Bone marrow (tissue), 2 donors: ENCODE data around the gene UBASH3A.

Source experiments
- DNase-seq, 2 donors: peaks; one replicate each; lab custom pipeline; 2025; lab: John Stamatoyannopoulos, UW

UBASH3A gene

GRCh38 chr21:42411891-42412635 is 8.4 kb downstream of the UBASH3A start:
- no peak for DNase-seq

GRCh38 chr21:42412636-42412933 is 8.9 kb downstream of the UBASH3A start:
- no peak for DNase-seq

DNA sequence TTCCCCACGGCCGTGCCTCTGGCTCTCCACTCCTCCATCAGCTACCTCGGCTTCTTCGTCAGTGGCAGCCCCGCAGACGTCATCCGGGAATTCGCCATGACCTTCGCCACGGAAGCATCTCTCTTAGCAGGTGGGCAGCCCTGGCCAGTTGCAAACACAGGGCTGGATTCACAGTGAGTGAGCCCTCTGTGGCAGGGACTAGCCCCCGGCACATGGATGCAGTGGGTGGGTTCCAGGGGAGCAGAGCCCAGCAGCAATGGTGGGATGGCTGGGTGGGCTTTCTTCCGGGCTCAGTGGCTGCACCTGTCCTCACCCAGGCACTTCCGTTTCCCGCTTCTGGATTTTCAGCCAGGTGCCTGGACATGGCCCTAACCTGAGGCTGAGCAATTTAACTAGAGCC is 9.4 kb downstream of the UBASH3A start:
- DNase-seq: no peak

GRCh38 chr21:42413500-42413899 is 9.8 kb downstream of the UBASH3A start:
- DNase-seq: no peak

GRCh38 chr21:42414066-42414465 is 10.4 kb downstream of the UBASH3A start:
- DNase-seq: no peak

DNA sequence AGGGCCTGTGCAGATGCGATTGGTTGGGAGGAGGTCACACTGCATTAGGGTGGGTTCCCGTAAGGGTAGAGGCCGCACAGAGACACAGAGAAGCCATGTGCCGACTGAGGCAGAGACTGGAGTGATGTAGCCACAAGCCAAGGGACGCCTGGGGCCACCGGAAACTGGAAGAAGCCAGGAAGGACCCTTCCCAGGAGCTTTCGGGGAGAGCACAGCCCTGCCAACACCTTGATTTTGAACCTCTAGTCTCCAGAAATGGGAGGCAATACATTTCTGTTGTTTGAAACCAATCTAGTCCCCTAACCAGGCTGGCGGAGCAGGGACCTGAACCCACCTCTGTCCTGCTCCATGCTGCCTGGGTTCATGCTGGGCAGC is 10.8 kb downstream of the UBASH3A start:
- DNase-seq: no peak

DNA sequence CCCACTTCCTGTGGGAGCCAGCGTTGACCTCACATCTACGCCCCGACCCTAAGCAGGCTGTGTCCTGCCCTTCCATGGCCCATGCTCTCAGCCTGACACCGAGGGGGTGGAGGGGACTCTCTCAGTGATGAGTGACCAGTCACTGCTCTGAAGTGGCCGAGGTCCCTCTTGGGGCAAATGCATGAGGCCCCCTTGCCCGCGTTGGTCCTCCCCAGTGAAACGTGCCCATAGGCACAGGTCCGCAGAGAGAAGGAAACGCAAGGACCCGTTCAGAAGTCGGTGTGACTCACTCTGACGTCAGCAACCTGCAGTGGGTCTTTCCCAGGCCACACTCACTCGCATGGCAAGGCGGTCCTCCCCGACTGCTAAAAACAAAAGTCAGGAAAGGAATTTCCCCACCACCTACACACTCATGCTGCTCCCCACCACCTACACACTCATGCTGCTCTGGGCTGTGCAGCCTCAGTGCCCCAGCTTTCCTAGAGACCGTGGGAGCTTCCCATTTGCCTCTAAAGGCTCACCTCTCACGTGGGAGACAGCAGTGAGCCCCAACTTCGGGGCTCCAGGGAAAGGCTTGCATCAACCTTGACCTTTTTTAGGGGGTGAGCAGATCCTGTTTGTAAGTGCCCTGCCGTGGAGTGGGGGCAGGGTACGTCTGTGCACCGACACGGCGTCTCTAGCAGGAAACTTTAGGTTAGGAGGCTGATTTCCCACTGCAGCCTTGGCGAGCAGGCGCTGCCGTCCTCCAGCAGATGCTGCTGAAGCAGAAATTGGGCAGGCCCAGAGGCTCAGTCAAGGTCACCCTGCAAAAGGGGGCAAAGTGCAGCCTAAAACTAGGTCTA is 11.4 kb downstream of the UBASH3A start:
- DNase-seq: no peak

DNA sequence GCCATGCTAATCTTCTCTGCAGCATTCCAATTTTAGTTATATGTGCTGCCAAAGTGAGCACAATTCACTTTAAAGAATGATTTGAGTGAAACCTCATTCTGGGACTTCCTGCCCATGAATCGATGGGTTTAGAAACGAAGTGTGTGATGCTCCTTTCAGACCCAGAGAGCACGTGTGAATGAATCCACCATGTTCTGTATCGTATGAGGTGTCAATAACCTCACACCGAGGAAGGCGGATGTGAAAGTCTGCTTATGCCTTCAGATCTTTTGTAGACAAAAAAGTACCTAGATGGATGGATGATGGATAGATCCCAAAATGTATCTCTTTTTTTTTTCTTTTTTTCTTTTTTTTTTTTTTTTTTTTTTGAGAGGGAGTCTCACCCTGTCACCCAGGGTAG is 13.8 kb downstream of the UBASH3A start:
- no peak for DNase-seq

DNA sequence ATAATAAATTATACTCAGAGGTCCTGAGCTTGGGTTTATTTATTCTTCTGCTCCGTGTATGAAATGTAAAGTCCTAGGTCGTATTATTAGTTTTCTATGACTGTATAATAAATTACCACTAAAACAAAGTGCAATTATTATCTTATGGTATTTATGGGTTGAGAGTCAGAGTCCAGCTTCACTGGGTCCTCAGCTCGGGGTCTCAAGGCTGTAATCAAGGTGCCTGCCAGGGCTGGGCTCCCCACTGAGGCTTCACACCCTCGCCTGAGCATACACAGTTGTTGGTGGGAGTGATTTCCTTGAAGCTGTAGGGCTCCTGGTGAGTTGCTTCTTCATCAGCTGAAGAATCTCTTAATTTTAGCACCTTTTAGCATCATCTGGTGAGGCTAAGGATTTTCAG is 15.2 kb downstream of the UBASH3A start:
- DNase-seq: no peak

DNA sequence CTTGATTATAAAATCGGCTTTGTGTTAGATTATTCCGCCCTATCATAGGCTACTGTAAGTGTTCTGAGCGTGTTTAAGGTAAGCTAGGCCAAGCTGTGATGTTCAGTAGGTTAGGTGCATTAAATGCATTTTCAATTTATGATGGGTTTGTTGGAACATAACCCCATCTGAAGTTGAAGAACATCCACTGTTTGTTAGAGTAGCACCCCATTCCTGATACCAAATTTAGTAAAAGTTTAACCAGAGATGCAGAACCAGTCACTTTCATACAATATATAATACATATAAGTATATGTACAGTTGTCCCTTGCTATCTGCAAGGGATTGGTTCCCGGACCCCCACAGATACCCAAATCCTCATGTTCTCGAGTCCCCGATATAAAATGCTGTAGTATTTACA is 16.1 kb downstream of the UBASH3A start:
- no peak for DNase-seq

- DNase-seq: no peak
These were observed 17.5 kb downstream of the UBASH3A start for GRCh38 chr21:42421018-42421793.

DNA sequence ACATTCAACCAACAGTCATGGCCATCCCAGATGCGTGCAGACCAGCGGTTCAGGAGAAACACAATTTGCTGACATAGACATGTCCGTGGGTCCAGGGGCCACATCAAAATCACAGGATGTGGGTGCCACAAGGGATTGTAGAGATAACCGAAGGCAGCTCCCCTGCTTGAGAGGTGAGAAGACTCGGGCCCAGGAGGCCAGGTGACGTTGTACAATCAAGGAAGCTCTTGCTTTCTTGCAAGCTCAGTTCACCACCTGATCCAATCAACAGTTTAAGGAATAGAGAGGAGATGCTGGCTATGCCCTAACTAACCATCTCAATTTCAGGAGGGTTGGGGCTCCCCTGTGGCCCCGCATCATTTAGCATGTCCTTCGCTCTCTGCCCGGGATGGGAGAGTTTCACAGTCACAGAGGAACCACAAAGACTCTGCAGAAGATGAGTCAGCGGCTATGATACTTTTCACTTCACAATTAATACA is 19.5 kb downstream of the UBASH3A start:
- no peak for DNase-seq

DNA sequence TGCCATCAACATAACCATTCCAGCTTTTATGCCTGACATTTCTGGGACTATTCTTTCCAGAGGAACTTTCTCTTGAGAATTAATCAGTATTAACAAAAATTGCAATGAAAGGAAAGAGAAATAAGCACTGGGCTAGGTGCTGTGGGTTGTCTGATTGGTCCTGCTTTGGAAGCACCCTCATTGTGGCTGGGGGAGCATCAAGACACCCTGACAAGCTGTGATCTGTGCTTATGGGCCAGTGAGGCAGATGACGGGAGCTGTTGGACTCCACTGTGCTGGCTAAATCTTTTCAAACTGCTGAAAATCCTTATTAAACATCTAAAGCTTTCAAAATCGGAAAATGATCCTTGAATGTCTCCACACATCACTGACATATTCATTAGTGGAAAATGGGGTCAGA is 20.0 kb downstream of the UBASH3A start:
- DNase-seq: no peak

DNA sequence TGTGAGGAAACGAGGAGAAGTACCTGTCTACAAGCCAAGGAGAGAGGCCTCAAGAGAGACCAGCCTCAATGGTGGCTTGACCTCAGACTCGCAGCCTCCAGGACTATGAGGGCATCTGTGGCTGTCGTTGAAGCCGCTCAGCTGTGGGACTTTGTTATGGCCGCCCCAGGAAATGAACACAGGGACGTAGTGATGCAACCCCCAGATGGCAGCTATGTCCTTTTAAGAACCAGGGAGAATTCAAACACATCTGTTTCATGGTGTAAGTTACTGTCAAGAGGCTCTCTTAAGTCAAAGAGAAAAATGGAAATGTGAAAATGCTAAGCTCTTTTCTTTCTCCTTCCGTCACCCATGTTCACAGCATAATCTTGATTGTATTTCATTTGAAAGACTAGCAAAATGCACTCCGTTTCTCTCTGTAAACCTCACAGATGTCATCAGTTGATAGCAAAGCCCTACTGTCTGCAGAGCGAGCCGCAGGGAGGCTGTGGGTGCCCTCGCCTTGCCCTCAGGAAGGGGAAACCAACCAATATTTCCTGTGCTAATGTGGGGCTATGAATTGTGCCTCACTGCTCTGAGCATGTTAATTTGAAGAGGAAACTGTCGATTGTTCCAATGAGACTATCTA is 21.3 kb downstream of the UBASH3A start:
- peak in 1 of 2 donors; percentile 76 for DNase-seq

DNA sequence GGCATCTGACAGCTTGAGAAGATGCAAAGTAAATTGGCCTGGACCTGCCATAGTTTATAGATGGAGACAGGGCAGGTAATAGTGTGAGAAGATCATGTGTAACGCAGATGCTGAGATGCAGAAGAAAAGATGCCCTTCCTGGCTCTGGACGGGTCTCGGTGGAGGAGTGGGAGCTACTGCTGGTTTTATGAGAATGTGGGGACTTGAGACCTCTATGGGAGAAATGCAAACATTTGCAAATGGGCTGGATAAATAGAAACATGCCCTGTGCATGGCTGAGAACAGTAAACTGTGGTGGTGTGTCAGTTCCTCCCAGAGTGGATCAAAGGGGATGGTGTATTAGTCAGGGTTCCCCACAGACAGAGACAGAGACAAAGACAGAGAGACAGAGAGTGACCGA is 21.9 kb downstream of the UBASH3A start:
- DNase-seq: no peak

DNA sequence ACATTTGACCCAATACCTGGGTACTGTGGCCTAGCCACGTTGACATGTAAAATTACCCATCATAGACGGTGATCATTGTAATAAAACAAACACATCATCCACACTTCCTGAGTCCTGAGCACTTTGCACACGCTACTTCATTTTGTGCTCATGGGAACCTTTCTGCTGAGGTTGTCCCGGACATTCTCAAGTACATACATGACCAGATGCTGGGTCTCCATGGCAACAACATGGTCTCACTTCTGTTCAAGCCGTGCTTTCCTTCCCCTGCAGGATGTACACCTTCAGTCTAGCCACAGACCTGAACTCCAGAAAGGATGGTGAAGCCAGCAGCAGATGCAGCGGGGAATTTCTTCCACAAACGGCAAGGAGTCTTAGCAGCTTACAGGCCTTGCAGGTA is 22.7 kb downstream of the UBASH3A start:
- no peak for DNase-seq

- DNase-seq: no peak
These were observed 23.3 kb downstream of the UBASH3A start for GRCh38 chr21:42426876-42427480.

GRCh38 chr21:42427809-42428419 is 24.2 kb downstream of the UBASH3A start:
- no peak for DNase-seq

DNA sequence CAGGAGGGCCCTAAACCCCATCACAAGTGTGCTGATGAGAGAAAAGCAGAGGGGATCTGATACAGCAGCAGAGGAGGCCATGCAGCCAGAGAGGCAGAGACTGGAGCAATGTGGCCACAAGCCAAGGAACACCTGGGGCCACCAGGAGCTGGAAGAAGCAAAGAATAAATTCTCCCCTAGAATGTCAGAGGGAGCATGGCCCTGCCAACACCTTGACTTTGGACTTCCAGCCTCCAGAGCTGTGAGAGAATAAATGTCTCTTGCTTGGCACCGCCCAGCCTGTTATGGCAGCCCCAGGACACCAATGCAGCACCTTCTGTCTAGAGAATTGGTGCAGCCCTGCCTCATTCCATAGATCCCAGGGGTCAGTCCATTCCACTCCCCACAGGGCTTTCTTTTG is 25.3 kb downstream of the UBASH3A start:
- DNase-seq: no peak

- no peak for DNase-seq
These were observed 26.2 kb downstream of the UBASH3A start for GRCh38 chr21:42429856-42430255.

DNA sequence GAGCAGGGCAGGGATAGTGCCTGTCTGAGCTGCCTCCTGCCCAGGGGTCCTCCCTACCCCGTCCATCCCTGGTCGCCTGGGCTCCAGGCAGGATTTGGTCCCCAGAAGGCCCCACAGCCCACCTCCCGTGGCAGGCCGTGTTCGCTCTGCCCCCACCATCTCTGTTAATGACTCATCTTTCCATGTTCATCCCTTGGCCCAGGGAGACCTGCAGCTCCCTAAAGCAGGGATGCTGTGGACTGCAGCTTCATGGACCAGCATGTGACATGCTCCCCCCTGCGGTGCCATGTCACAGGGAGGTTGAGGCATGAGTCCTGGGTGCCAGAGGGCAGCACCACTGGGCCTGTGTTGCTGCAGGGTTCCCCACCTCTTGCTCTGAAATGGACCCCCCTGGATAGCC is 26.8 kb downstream of the UBASH3A start:
- no peak for DNase-seq
